GM19328 (cell line): ENCODE measurements around the gene FKBP1A.
"Not testable (repeated sequence)": the region's sequence is repeated elsewhere in the genome, so short reads cannot be mapped to it uniquely, and the experiment has no call there.

Experiments used
- ATAC-seq: cut with Tn5 transposase; IDR thresholded peaks from one replicate; pipeline ENCODE4 v1.9.1; 2021; ENCODE audit warnings: mild to moderate bottlenecking, moderate library complexity; ENCODE audit not compliant: unreplicated experiment

FKBP1A gene

DNA sequence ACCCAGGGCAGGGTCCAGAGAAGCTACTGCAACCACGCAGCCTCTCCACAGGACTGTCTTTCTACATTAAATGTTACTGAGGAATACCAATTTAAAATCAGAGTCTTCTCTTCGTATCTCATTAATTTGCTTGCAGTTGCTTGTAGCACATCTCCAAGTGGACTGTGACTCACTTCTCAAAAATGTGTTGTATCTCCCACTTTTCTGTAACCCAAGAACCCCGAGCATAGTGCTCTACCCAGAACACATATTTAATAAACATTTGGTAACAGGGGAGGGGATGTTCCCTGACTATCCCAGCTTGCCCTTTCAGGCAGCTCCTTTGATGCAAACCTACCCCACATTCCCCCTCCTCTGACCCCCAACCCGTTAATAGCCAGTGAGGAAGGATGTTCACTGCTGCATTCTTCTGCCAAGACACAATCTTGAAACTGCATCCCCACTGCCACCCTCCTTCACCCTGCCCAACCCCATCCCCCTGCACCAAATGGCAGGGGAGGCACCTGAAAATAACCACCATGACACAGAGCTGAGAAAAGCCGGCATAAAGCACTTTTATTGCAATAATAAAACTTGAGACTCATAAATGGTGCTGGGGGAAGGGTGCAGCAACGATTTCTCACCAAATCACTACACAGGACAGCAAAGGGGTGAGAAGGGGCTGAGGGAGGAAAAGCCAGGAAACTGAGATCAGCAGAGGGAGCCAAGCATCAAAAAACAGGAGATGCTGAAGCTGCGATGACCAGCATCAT is 24.2 kb downstream of the FKBP1A start:
- ATAC-seq, result no peak

DNA sequence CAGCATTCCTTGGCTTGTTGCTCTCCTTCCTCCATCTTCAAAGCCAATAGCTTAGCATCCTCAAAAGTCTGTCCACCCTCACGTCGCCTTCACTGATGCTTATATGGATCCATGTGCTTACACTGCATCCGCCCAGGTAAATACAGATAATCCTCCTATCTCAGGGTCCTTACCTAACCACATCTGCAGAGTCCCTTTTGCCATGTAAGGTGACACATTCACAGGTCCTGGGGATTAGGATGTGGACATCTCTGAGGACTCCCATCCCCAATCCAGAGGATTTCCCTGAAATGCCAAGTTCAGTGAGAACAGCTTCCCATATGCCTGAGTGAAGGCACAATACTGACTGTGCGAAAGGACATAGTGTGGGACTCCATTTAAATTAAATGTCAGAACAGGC is 25.4 kb downstream of the FKBP1A start:
- ATAC-seq, result no peak

DNA sequence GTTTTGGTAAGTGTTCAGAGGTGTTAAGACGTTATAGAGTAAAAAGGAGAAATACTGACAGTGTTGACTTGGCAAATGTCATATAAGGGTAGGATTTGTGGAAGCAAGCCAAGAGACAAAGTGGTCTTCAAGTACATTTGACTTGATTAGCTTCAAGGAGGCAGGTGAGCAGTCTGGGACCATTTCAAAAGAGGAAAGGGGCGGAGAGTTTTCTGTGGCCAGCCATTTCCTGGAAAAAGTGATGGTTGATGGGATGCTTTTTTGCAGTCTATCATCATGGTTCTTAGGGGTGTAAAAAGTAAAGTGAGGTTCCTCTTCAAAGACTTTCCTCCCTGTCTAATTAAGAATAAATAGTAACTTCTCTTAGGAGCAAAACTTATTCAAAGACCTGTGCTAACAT is 28.7 kb downstream of the FKBP1A start:
- no peak for ATAC-seq

DNA sequence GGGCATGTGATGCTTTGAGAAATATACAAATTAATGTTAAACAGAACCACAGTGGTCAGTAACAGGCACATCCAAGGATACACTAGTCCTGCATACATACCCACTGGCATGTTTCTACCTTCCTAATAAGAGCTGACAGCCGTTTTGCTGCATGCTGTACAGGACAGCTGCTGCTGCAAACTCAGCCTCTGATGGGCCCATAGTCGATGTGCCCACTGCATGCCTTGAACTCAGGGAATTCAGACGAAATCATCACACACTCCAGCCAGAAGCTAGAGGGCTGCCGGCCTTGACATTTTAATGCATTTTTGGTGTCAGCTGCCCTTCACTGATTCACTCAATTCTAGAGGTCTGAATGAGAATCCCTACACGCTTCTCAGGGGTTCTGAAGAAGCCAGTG is 29.3 kb downstream of the FKBP1A start:
- ATAC-seq, result no peak

DNA sequence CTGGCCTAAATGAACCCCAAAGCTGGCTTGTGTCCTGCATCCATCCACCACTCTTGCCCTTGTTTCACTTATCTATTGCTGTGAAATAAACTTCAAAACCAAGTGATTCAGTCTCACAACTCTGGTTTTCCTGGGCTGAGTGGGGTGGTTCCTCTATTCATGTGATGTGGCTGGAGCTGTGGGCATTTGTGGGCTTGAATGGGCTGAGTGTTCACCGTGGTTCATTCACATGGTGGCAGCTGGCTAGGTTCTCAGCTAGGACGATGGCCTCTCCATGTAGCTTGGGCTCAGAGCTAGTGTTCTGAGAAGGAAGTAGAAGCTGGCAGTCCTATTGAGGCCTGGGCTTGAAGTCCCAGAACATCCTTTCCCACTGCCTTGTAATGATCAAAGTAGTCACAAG is 30.4 kb downstream of the FKBP1A start:
- no peak for ATAC-seq

DNA sequence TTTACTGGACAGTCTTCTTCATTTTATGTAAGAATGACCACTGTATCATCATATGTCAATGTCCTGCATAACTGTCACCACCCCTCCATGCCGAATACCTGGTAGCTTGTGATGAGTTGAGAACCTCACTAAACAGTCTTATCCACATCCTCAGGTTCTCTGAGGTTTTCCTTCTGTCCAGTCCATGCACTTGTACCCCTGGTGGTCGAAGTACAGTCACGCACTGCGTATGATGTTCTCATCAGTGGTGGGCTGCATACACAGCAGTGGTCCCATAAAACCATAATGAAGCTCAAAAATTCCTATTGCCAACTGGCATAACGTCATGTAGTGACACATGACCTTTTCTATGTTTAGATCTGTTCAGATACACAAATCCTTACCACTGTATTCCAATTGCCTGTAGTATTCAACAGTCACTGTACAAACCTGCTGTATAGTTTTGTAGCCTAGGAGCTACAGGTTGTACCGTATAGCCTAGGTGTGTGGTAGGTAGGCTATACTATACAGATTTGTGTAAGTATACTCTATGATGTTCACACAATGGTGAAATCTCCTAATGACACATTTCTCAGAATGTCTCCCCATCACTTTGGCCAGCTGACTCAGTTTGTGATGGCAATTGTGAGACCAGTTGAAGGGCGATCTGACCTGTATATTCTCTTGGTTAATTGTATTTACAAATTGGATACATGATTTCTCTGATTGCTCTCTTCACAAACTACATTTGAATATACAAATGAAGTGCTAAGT is 32.6 kb downstream of the FKBP1A start:
- ATAC-seq, result no peak

DNA sequence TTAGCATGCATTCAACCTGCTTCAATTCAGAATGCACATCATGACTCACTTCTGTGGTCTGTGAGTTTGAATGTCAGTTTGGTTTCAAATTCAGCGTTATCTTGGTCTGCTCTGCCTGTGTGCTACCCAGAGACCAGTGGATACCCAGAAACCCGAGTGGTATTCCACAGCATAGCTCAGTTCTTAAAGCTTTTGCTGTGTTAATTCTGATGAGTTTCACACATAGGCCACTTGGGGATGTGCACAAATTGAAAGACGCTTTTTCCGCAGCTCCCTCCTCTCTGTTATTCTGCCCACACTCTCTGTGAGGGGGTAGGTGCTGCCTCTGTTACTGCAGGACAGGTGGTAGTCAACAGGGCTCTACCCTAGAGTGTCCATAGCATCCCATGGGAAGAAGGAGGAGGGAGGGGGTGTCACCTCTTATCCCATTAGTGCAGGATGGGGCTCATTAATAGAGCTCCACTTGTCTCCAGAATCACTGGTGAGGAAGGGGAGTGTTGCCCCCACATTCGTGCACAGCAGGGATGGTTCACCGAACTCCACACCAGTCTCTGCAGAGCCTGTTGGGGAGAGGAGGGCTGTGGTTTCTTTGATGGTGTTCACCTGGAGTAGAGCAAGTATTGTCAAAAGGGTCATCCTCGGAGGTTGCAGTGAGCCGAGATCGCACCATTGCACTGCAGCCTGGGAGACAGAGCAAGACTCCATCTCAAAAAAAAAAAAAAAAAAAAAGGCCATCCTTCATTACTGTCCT is 34.8 kb downstream of the FKBP1A start:
- no peak for ATAC-seq

DNA sequence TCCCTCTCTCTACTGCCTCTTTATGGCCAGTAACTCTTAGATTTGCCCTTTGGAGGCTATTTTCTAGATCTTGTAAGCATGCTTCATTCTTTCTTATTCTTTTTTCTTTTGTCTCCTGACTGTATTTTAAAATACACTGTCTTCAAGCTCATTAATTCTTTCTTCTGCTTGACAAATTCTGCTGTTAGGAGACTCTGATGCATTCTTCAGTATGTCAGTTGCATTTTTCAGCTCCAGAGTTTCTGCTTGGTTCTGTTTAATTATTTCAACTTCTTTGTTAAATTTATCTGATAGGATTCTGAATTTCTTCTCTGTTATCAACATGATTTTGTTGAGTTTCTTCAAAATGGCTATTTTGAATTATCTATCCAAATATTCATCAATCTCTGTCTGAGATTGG is 38.9 kb downstream of the FKBP1A start:
- ATAC-seq, result no peak

DNA sequence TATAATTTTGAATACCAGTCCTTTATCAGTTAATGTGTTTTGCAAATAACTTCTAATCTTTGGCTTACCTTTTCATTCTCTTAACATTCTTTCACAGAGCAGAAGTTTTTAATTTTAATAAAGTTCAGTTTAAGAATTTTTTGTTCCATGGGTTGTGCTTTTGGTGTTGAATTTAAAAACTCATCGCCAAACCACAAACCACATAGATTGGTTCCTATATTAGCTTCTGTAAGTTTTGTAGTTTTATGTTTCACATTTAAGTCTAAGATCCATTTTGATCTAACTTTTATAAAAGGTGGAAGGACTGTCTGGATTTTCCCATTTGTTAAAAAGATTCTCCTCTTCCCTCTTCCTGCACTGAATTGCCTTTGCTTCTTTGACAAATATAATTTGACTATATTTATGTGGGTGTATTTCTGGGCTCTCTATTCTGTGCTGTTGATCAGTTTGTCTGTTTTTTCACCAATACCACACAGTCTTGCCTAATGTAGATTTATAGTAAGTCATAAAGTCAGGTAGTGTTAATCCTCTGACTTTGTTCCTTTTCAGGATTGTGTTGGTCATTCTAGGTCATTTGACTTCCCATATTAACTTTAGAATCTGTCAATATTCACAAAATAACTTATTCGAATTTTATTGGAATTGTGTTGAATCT is 46.4 kb downstream of the FKBP1A start:
- ATAC-seq, result no peak

DNA sequence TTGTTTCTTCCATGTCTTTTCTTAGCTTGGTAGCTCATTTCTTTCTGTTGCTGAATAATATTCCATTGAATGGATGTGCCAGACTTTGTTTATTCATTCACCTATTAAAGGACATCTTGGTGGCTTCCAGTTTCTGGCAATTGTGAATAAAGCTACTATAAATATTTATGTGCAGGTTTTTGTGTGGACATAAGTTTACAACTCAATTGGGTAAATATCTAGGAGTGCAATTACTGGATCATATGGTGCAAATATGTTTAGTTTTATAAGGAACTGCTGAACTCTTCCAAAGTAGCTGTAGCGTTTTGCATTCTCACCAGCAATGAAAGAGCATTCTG is 47.1 kb downstream of the FKBP1A start:
- ATAC-seq, result no peak

DNA sequence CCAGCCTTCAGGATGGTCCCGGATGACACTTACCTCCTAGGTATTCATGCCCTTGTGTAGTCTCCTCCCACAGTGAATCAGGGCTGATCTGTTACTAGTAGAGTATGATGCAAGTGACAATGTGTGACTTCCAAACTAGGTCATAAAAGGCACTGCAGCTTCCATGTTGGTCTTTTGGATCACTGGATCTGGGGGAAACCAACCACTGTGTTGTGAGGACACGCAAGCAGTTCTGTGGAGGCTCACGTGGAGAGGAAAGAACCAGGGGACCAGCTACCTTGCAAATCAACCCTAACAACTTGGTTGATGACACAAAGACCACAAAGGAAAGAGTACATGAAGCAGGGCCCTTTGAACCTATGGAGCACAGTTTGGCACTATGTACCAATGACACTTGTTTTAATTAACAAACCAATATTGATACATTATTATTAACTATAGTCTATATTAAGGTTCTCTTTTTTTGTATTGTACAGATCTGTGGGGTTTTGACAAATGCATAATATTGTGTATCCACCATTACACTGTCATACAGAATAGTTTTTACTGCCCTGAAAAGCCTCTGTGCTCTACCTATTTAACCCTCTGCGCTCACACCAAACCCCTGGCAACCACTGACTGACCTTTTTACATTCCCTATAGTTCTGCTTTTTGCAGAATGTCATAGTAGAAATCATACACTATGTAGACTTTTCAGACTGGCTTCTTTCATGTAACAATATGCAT is 47.7 kb downstream of the FKBP1A start:
- no peak for ATAC-seq

DNA sequence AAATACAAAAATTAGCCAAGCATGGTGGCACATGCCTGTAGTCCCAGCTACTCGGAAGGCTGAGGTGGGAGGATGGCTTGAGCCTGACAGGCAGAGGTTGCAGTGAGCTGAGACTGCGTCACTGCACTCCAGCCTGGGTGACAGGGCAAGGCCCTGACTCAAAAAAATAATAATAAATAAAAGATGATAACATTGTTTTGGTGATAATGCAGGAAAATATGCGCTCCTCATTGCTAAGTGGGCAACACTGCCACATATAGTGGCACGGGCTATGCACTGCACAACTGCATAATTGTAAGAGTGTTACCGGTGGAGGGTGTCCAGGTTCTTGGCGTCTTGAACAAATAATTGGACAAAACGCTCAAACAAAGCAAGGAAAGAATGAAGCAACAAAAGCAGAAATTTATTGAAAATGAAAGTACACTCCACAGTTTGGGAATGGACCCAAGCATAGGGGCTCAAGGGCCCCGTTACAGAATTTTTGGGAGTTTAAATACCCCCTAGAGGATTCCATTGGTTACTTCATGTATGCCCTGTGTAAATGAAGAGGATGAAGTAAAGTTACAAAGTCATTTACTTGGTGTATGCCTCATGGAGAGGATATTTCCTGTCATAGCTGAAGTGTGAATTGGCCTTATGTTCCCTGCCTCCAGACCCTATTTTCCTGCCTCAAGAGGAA is 49.3 kb downstream of the FKBP1A start:
- ATAC-seq, result not testable (repeated sequence)

DNA sequence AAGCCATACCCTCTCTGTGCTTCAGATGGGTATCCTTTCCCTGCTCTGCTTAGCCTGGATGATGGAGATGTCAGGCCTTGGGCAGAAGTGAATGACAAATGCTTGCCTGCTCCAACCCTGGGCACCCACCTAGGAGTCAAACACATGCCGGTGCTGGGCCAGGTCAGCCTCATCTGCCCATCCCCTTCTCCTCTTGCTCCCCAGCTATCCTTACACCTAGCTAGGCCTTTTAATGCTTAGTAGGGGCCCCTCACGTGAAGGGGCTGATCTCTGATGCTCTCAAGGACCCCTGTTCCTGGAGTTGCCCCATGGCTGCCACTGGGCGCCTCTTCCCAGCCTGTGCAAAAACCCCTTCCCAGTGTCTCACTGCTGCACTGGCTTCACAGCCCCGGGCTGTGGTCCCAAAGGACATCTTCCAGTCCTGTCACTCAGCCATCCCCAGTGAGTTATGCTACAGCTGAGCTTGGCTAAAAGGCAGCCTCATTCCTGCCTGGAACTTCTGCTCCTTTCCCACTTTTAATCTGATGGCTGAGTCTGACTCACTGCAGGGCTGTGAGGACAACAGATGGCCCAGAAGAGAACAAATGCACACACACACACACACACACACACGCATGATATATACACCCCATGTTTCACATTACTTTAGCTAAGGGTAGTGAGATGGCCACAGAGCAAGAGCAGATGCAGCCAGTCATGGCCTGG is 51.1 kb downstream of the FKBP1A start:
- ATAC-seq, result no peak

DNA sequence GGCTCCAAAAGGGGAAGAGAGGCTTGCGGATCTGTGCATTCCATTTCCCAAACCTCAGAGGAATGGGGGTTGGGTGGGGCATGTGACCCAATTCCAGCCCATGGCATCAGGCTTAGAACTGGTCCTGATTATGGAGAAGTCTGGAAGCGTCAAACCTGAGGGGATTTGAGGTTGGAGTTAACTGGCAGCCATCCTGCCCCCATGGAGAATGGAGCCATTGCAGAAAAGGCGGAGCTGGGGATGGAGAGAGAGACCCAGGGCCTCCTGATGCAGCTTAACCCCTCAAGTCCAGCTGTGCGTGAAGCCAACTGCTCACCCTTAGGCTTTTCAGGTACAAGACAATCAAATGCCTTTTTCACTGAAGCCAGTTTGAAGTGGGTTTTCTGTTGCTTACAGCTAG is 54.1 kb downstream of the FKBP1A start:
- ATAC-seq, result no peak

DNA sequence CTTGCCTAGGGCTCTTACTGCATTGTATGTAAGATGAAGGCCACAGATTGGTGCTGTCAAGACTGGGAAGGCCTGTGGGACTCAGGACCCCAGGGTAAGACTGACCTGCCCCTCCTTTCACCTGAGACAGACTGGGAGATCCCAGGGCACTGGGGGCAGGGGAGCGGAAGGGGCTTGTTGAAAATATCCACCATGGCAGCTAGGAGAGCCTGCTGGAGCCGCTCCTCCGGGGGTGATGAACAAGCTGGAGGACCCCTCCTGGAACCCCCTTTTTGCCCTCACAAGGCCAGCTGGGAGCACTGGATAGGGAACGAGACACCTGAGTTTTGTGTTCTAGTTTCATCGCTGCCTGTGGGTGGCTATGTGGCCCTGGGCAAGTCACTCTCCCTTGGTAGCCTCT is 54.8 kb downstream of the FKBP1A start:
- no peak for ATAC-seq

DNA sequence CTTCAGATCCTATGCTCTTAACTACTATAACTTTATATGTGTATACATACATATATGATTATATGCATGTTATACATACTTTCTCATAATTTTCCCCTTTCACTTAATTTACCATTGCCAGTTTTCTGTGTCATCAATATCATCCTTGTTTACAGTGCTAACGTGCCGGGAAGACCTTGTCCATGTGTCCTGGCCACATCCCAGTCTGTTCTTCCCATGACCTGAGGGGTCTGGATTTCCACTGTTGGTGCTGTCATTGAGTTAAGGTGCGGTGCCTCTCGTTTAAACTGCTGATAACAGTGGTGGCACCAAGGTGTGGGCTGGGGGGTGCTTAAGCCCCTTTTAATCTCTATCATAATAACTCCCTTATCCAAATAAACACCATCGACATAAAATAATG is 55.4 kb downstream of the FKBP1A start:
- no peak for ATAC-seq

DNA sequence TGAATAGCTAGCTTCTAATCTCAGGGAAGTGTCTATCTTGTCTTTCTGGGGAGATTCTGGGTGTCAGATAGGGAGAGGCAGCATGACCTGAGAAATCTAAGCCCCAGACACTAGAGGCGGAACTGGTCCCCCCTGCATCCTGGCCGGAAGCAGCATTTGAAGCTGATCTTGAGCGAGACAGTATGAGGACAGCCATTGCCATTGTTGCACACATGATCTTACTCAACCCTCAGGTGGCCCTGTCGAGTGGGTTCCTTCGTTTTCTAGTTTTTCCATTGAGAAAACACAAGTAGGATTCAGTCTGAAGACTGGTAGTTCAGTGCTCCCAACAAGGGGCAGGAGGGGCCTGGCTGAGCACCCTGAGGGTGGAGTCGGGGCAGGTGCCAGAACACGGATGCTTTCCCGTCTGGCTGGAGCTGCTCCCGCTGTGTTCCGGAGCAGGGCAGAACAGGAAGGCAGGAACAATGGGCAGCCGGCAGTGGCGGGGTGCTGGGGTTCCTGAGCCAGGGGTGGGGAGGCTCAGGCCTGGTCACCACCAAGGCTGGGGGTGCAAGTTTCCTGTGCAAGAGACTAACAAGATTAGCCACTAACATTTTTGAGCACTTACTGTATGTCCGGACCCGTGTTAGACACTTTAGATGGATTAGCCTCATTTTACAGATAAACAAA is 56.0 kb downstream of the FKBP1A start:
- no peak for ATAC-seq

DNA sequence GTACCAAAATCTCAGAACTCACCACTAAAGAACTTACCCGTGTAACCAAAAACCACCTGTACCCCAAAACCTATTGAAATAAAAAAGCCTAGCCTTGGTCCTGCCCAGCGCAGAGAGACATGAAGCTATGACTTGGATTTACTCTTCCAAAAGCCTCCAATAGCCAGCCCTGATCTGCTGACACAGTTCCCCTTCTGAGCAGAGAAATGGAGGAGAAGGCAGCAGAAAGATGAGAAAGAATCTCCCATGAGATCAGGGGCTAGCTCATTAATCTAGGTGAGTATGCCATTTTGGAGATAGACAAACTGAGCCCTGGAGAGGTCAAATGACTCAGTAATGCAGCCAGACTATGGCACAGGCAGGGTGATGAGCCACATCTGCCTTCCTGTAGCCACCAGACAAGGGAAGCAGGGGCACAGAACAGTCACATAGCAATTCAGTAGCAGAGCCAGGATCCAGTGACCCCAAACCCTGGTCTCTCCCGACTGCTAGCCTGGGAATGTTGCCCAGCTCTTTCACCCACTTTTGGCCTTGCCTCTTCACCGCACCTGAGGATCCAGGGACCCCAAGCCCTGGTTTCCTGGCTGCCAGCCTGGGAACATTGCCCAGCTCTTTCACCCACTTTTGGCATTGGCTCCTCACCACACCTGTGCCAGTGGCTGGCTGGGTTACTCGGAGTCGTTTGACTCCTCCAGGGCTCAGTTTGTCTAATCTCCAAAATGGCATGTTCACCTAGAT is 56.7 kb downstream of the FKBP1A start:
- ATAC-seq, result no peak
